ENCODE measurements around the gene CNOT11.

CNOT11 gene

GRCh38 chr2:101295895-101296294 is 43.2 kb downstream of the CNOT11 start:
- DNase-seq (ENCODE audit: low read depth): no peak
- no peak for TF ChIP-seq CTCF (IDR thresholded peaks at IDR 0.05; ENCODE audit: control insufficient read depth, insufficient read depth, low read depth, low read length, missing control alignments)
- no peak overlapping the region for H3K4me3 ChIP-seq (ENCODE audit: control insufficient read depth, low read depth, low read length)

- peak; percentile 16 for DNase-seq (ENCODE audit: low read depth)
- no peak for TF ChIP-seq CTCF (IDR thresholded peaks at IDR 0.05; ENCODE audit: control insufficient read depth, insufficient read depth, low read depth, low read length, missing control alignments)
- H3K4me3 ChIP-seq (ENCODE audit: control insufficient read depth, low read depth, low read length): no peak overlapping the region
These were observed 43.7 kb downstream of the CNOT11 start for GRCh38 chr2:101296371-101296770.

- TF ChIP-seq CTCF (IDR thresholded peaks at IDR 0.05; ENCODE audit: control insufficient read depth, insufficient read depth, low read depth, low read length, missing control alignments): no peak
- no peak for DNase-seq (ENCODE audit: low read depth)
- H3K4me3 ChIP-seq (ENCODE audit: control insufficient read depth, low read depth, low read length): no peak overlapping the region
These were observed 44.7 kb downstream of the CNOT11 start for GRCh38 chr2:101297383-101297782.

- DNase-seq (ENCODE audit: low read depth): no peak
- no peak overlapping the region for H3K4me3 ChIP-seq (ENCODE audit: control insufficient read depth, low read depth, low read length)
- TF ChIP-seq CTCF (IDR thresholded peaks at IDR 0.05; ENCODE audit: control insufficient read depth, insufficient read depth, low read depth, low read length, missing control alignments): no peak
These were observed 46.9 kb downstream of the CNOT11 start for GRCh38 chr2:101299604-101300003.

GRCh38 chr2:101300164-101300563 is 47.5 kb downstream of the CNOT11 start:
- DNase-seq (ENCODE audit: low read depth): no peak
- H3K4me3 ChIP-seq (ENCODE audit: control insufficient read depth, low read depth, low read length): no peak overlapping the region
- TF ChIP-seq CTCF (IDR thresholded peaks at IDR 0.05; ENCODE audit: control insufficient read depth, insufficient read depth, low read depth, low read length, missing control alignments): no peak

GRCh38 chr2:101300836-101301235 is 48.1 kb downstream of the CNOT11 start:
- no peak for TF ChIP-seq CTCF (IDR thresholded peaks at IDR 0.05; ENCODE audit: control insufficient read depth, insufficient read depth, low read depth, low read length, missing control alignments)

GRCh38 chr2:101302016-101302415 is 49.3 kb downstream of the CNOT11 start:
- H3K4me3 ChIP-seq (ENCODE audit: control insufficient read depth, low read depth, low read length): no peak overlapping the region
- TF ChIP-seq CTCF (IDR thresholded peaks at IDR 0.05; ENCODE audit: control insufficient read depth, insufficient read depth, low read depth, low read length, missing control alignments): no peak
- DNase-seq (ENCODE audit: low read depth): no peak

More at GRCh38 chr2:101300836-101301235, 48.1 kb downstream of the CNOT11 start:
- no peak for DNase-seq (ENCODE audit: low read depth)
- no peak overlapping the region for H3K4me3 ChIP-seq (ENCODE audit: control insufficient read depth, low read depth, low read length)
